ENCODE measurements around the gene GTF2H3. TPM values are rescaled to one million over a fixed set of nuclear protein-coding genes. Genes with fewer than 3 reads are reported as not detected.

GTF2H3 gene
- total RNA-seq, 1 experiment from 2014 or later = 44.9 TPM

DNA sequence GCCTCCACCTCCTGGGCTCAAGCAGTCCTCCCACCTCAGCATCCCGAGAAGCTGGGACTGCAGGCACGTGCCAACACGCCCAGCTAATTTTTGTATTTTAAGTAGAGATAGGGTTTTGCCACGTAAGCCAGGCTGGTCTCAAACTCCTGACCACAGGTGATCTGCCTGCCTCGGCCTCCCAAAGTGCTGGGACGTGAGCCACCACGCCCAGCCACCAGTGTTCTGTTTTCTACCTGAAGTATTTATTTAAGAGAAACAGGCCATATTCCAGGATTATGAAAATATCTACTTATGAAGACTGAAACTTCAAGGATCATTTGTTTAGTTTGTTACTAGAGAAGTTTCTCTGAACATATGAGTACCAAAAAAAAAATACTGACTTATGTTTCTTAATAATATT, 10.3 kb downstream of the GTF2H3 start:
- POLR2A ChIA-PET (ENCODE audit: low non-redundant PET) = no interaction called here
- intact Hi-C loops (cut with micrococcal nuclease; ENCODE audit: unreplicated experiment) = no loop called here
- no peak for TF ChIP-seq EZH2 (IDR thresholded peaks at IDR 0.05; ENCODE audit: borderline replicate concordance, low read depth, low read length, poor library complexity, severe bottlenecking)
- TF ChIP-seq, protein P1, sequence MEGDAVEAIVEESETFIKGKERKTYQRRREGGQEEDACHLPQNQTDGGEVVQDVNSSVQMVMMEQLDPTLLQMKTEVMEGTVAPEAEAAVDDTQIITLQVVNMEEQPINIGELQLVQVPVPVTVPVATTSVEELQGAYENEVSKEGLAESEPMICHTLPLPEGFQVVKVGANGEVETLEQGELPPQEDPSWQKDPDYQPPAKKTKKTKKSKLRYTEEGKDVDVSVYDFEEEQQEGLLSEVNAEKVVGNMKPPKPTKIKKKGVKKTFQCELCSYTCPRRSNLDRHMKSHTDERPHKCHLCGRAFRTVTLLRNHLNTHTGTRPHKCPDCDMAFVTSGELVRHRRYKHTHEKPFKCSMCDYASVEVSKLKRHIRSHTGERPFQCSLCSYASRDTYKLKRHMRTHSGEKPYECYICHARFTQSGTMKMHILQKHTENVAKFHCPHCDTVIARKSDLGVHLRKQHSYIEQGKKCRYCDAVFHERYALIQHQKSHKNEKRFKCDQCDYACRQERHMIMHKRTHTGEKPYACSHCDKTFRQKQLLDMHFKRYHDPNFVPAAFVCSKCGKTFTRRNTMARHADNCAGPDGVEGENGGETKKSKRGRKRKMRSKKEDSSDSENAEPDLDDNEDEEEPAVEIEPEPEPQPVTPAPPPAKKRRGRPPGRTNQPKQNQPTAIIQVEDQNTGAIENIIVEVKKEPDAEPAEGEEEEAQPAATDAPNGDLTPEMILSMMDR (conservative IDR thresholded peaks at IDR 0.05; ENCODE audit: low read depth, low read length) = no peak
- no peaks in the 10 kb centered on the region for H3K27me3 ChIP-seq (replicated peaks; ENCODE audit: insufficient read depth, low read depth, low read length, poor library complexity)
- no peaks in the 10 kb centered on the region for H3K4me1 ChIP-seq (ENCODE audit: insufficient read depth, low read length, poor library complexity, severe bottlenecking)
- no peaks in the 10 kb centered on the region for H3K9me3 ChIP-seq (ENCODE audit: low read depth, low read length, poor library complexity, severe bottlenecking)
- peaks cover 33% of the 10 kb centered on the region for H3K36me3 ChIP-seq (ENCODE audit: insufficient read depth, low read length, poor library complexity, severe bottlenecking)
- BruUV-seq (replicated peaks) = no TSS peak
- no peak overlapping the region for H3K27ac ChIP-seq (ENCODE audit: low read depth, low read length, poor library complexity, severe bottlenecking)
- DNase-seq (ENCODE audit: low spot score) = no peak
- no peak overlapping the region for H3K4me3 ChIP-seq (ENCODE audit: low read depth, low read length, poor library complexity, severe bottlenecking)
- CTCF ChIA-PET = no interaction called here

DNA sequence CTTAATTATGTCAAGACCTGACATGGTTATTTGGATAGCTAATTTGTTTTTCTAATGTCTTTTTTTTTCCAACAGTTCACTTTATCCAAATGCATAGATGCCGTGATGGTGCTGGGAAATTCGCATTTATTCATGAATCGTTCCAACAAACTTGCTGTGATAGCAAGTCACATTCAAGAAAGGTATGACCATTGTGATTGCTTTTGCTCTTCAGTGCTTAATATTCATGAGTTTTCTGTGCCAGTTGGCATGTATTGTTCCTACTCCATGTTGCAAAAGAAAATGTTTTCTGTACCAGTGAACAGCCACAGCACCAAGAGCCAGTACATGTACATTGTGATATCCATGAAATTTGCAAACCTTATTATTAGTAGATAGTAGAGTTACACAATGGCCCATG, 11.8 kb downstream of the GTF2H3 start:
- peaks cover 37% of the 10 kb centered on the region for H3K36me3 ChIP-seq (ENCODE audit: insufficient read depth, low read length, poor library complexity, severe bottlenecking)

DNA sequence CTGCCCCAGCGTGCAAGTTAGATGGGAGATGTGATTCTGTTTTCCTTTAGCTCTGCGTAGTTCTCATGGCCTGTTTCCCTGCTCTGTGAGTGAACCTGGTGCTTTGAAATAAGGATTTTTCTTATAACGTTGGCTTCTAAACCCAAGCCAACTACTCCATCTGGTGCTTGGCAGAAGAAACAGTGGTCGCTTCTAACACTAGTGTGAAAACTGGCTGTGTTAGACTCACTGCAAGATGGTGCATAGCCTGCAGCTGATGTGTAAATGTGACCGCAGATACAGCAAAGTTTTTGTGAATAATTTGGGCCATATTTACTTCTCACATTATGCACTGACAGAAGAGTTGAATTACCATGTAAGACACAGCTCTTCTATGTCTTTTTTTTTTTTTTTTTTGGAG, 12.2 kb downstream of the GTF2H3 start:
- BruUV-seq (replicated peaks) = no TSS peak
- intact Hi-C loops (cut with micrococcal nuclease; ENCODE audit: unreplicated experiment) = no loop called here
- POLR2A ChIA-PET (ENCODE audit: low non-redundant PET) = interaction anchor here (0.6 kb wide), 1 partner anchor 385 kb away, joined by 17 read pairs; no protein-coding TSS in a partner anchor

More for the DNA sequence above, 11.8 kb downstream of the GTF2H3 start:
- Histone ChIP-seq H3K27ac (ENCODE audit: low read depth, low read length, poor library complexity, severe bottlenecking) (no peak overlapping the region), H3K27me3 (replicated peaks; ENCODE audit: insufficient read depth, low read depth, low read length, poor library complexity) (no peaks in the 10 kb centered on the region), H3K4me3 (ENCODE audit: low read depth, low read length, poor library complexity, severe bottlenecking) (no peak overlapping the region), H3K4me1 (ENCODE audit: insufficient read depth, low read length, poor library complexity, severe bottlenecking) (no peaks in the 10 kb centered on the region), H3K9me3 (ENCODE audit: low read depth, low read length, poor library complexity, severe bottlenecking) (no peaks in the 10 kb centered on the region)
- no peak for DNase-seq (ENCODE audit: low spot score)
- BruUV-seq (replicated peaks) = no TSS peak
- no peak for TF ChIP-seq EZH2 (IDR thresholded peaks at IDR 0.05; ENCODE audit: borderline replicate concordance, low read depth, low read length, poor library complexity, severe bottlenecking)
- TF ChIP-seq, protein P1 (conservative IDR thresholded peaks at IDR 0.05; ENCODE audit: low read depth, low read length) = no peak
- POLR2A ChIA-PET (ENCODE audit: low non-redundant PET) = interaction anchor here (0.5 to 0.6 kb wide), 2 partner anchors 384 to 422 kb away, joined by 4 to 17 read pairs; no protein-coding TSS in a partner anchor
- intact Hi-C loops (cut with micrococcal nuclease; ENCODE audit: unreplicated experiment) = no loop called here
- CTCF ChIA-PET = no interaction called here

More for the DNA sequence above, 12.2 kb downstream of the GTF2H3 start:
- Histone ChIP-seq H3K4me3 (ENCODE audit: low read depth, low read length, poor library complexity, severe bottlenecking) (no peak overlapping the region), H3K9me3 (ENCODE audit: low read depth, low read length, poor library complexity, severe bottlenecking) (no peaks in the 10 kb centered on the region), H3K4me1 (ENCODE audit: insufficient read depth, low read length, poor library complexity, severe bottlenecking) (no peaks in the 10 kb centered on the region), H3K27me3 (replicated peaks; ENCODE audit: insufficient read depth, low read depth, low read length, poor library complexity) (no peaks in the 10 kb centered on the region), H3K27ac (ENCODE audit: low read depth, low read length, poor library complexity, severe bottlenecking) (no peak overlapping the region), H3K36me3 (ENCODE audit: insufficient read depth, low read length, poor library complexity, severe bottlenecking) (peaks cover 41% of the 10 kb centered on the region)
- DNase-seq (ENCODE audit: low spot score) = no peak
- TF ChIP-seq, protein P1 (conservative IDR thresholded peaks at IDR 0.05; ENCODE audit: low read depth, low read length) = no peak
- no peak for TF ChIP-seq EZH2 (IDR thresholded peaks at IDR 0.05; ENCODE audit: borderline replicate concordance, low read depth, low read length, poor library complexity, severe bottlenecking)
- CTCF ChIA-PET = no interaction called here

Data from A673 (cell line).